GM21381 (cell line): ENCODE data around the gene CAMK2D.

ENCODE experiments used
- ATAC-seq: cut with Tn5 transposase; IDR thresholded peaks from one replicate; pipeline ENCODE4 v1.9.1; 2021; ENCODE audit warnings: mild to moderate bottlenecking, moderate library complexity; ENCODE audit not compliant: unreplicated experiment

Gene CAMK2D

GRCh38 chr4:113644398-113644797 is 117.1 kb downstream of the CAMK2D start:
- ATAC-seq, result no peak

GRCh38 chr4:113643505-113643904 is 118.0 kb downstream of the CAMK2D start:
- no peak for ATAC-seq

- ATAC-seq, result peak; percentile 59
Measured at GRCh38 chr4:113641025-113641431, 120.5 kb downstream of the CAMK2D start.

GRCh38 chr4:113639326-113639725 is 122.2 kb downstream of the CAMK2D start:
- peak; percentile 38 for ATAC-seq

GRCh38 chr4:113638562-113638832 is 123.0 kb downstream of the CAMK2D start:
- ATAC-seq, result no peak

- no peak for ATAC-seq
Measured at GRCh38 chr4:113637823-113638561, 123.5 kb downstream of the CAMK2D start.

GRCh38 chr4:113637363-113637762 is 124.2 kb downstream of the CAMK2D start:
- ATAC-seq, result no peak

- ATAC-seq, result no peak
Measured at GRCh38 chr4:113636877-113637276, 124.7 kb downstream of the CAMK2D start.

- ATAC-seq, result peak; percentile 47
Measured at GRCh38 chr4:113636438-113636818, 125.1 kb downstream of the CAMK2D start.

- peak; percentile 6 for ATAC-seq
Measured at GRCh38 chr4:113635739-113636437, 125.7 kb downstream of the CAMK2D start.

GRCh38 chr4:113634081-113634969 is 127.2 kb downstream of the CAMK2D start:
- ATAC-seq, result no peak

GRCh38 chr4:113633467-113633866 is 128.1 kb downstream of the CAMK2D start:
- ATAC-seq, result no peak

GRCh38 chr4:113628711-113629110 is 132.8 kb downstream of the CAMK2D start:
- no peak for ATAC-seq

- no peak for ATAC-seq
Measured at GRCh38 chr4:113627321-113627720, 134.2 kb downstream of the CAMK2D start.

- ATAC-seq, result no peak
Measured at GRCh38 chr4:113625902-113626301, 135.6 kb downstream of the CAMK2D start.

GRCh38 chr4:113623274-113623894 is 138.2 kb downstream of the CAMK2D start:
- no peak for ATAC-seq

GRCh38 chr4:113621633-113622032 is 139.9 kb downstream of the CAMK2D start:
- no peak for ATAC-seq

- no peak for ATAC-seq
Measured at GRCh38 chr4:113620032-113620431, 141.5 kb downstream of the CAMK2D start.

- no peak for ATAC-seq
Measured at GRCh38 chr4:113619526-113619925, 142.0 kb downstream of the CAMK2D start.

GRCh38 chr4:113618205-113618604 is 143.3 kb downstream of the CAMK2D start:
- ATAC-seq, result no peak

GRCh38 chr4:113617195-113617594 is 144.3 kb downstream of the CAMK2D start:
- no peak for ATAC-seq
